Ascending aorta (tissue), 2 donors: ENCODE results near the gene TRPM3. TPM values are rescaled to one million over a fixed set of nuclear protein-coding genes. Genes with fewer than 3 reads are reported as not detected.
"Not testable (repeated sequence)": the region's sequence is repeated elsewhere in the genome, so short reads cannot be mapped to it uniquely, and the experiment has no call there.

Experiments used
- DNase-seq, 2 donors: peaks; one replicate each; pipeline ENCODE4 v3.0.0-alpha.2; 2019; ENCODE audit warnings: low spot score in 2 of 2
- H3K27ac ChIP-seq, 2 donors: fragments of 200-600 bp; sonication (generic); one replicate each; pipeline ENCODE4 v1.5.1; 2016 to 2017; ENCODE audit warnings: mild to moderate bottlenecking in 1 of 2
- H3K27me3 ChIP-seq: fragments of 200-600 bp; sonication (generic); one replicate; pipeline ENCODE4 v1.5.1; 2017
- H3K36me3 ChIP-seq, 2 donors: fragments of 200-600 bp; sonication (generic); one replicate each; pipeline ENCODE4 v1.5.1; 2016
- H3K4me1 ChIP-seq, 2 donors: fragments of 200-600 bp; sonication (generic); one replicate each; pipeline ENCODE4 v1.5.1; 2016 to 2017; ENCODE audit warnings: mild to moderate bottlenecking in 1 of 2
- H3K4me3 ChIP-seq, 2 donors: fragments of 200-600 bp; sonication (generic); one replicate each; pipeline ENCODE4 v1.5.1; 2016 to 2017; ENCODE audit warnings: mild to moderate bottlenecking in 1 of 2
- H3K9me3 ChIP-seq, 2 donors: fragments of 200-600 bp; sonication (generic); one replicate each; pipeline ENCODE4 v1.5.1; 2016
- intact Hi-C: fragments of 100-400 bp; cut with DNase I; formaldehyde crosslinking; loops from one replicate; pipeline ENCODE4 v1.15.1; 2023
- total RNA-seq: library from RNA; depleted of rRNA; stranded (reverse); fragments of >200 nt; gene quantifications from one replicate; pipeline ENCODE4 v1.1.0, GENCODE V29; 2016
- TF ChIP-seq, protein P1 (sequence below), 3 experiments: fragments of 200-600 bp in 2 of 3; fragments of 450-650 bp in 1 of 3; sonication (generic) in 2 of 3; IDR thresholded peaks; one replicate each; pipeline ENCODE4 v1.5.1; 2016 to 2019; ENCODE audit warnings: antibody characterized with exemption in 3 of 3, mild to moderate bottlenecking in 1 of 3, moderate library complexity in 1 of 3

The TRPM3 gene
- total RNA-seq, 1 donor from 2014 or later = 3.3 TPM

DNA sequence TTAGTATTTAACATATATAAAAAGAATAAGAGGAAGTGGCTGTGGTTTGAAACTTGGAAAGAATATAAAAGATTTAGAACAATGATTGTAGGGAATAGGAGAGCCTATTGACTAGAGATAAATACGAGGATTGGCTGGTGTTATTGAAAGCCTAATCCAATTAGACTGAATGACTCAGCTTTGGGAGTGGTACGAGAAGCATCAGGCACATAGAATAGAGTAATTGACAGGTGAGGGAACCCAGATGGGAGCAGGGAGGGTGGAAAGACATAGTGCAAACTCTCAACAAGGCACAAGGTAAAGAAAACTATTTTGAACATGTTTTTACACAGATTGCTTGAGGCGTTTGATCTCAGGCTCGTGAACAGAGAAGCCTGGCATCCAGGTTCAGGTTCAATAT, 368.1 kb downstream of the TRPM3 start:
- Histone ChIP-seq H3K27ac (no peak overlapping the region), H3K4me3 (no peak overlapping the region), H3K4me1 (no peaks in the 10 kb centered on the region), H3K27me3 (no peaks in the 10 kb centered on the region), H3K36me3 (no peaks in the 10 kb centered on the region), H3K9me3 (no peaks in the 10 kb centered on the region)
- DNase-seq = no peak
- intact Hi-C loops = no loop called here
- TF ChIP-seq, protein P1, sequence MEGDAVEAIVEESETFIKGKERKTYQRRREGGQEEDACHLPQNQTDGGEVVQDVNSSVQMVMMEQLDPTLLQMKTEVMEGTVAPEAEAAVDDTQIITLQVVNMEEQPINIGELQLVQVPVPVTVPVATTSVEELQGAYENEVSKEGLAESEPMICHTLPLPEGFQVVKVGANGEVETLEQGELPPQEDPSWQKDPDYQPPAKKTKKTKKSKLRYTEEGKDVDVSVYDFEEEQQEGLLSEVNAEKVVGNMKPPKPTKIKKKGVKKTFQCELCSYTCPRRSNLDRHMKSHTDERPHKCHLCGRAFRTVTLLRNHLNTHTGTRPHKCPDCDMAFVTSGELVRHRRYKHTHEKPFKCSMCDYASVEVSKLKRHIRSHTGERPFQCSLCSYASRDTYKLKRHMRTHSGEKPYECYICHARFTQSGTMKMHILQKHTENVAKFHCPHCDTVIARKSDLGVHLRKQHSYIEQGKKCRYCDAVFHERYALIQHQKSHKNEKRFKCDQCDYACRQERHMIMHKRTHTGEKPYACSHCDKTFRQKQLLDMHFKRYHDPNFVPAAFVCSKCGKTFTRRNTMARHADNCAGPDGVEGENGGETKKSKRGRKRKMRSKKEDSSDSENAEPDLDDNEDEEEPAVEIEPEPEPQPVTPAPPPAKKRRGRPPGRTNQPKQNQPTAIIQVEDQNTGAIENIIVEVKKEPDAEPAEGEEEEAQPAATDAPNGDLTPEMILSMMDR (IDR thresholded peaks at IDR 0.05) = no peak

DNA sequence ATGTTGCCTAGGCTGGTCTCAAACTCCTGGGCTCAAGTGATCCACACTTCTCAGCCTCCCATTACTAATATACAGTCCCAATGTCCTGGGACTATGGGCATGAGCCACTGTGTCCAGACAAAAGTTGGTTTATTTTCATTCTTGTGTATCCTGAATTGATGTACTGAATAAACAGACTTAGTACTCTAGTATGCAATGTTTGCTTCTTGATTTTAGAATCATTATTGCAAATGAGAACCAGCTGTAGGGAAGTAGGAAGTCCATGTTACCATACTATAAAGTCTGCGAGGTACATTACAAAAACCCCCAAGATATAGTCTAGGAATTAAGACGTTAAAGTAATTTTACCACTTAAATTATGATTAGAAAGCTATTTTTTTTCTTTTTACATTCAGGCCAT, 372.4 kb downstream of the TRPM3 start:
- H3K36me3 ChIP-seq = no peaks in the 10 kb centered on the region
- intact Hi-C loops = no loop called here
- no peaks in the 10 kb centered on the region for H3K27me3 ChIP-seq
- no peak overlapping the region for H3K4me3 ChIP-seq
- TF ChIP-seq, protein P1 (IDR thresholded peaks at IDR 0.05) = no peak
- H3K27ac ChIP-seq = no peak overlapping the region
- no peaks in the 10 kb centered on the region for H3K4me1 ChIP-seq
- H3K9me3 ChIP-seq = no peaks in the 10 kb centered on the region
- DNase-seq = no peak

DNA sequence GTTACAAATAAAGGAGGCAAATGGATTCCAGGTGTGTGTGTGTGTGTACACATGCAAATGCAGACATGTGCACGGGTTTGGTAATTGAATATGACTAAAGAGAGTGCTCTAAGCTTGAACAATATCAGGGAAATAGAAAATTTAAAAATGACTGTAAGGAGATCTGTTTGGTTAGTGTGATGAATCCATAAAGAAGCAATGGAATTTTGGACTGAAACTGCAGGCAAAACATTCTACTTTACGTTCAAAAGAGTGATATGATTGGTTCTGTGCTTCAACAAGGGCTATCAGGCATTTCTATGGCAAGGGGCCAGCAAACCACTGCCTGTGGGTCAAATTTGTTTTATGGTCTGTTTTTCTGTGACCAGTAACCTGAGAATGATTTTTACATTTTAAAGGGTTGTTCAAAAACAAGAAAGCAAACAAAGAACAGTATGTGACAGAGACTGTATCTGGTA, 374.1 kb downstream of the TRPM3 start:
- Histone ChIP-seq H3K9me3 (no peaks in the 10 kb centered on the region), H3K27ac (no peak overlapping the region), H3K27me3 (no peaks in the 10 kb centered on the region), H3K36me3 (no peaks in the 10 kb centered on the region), H3K4me1 (no peaks in the 10 kb centered on the region), H3K4me3 (no peak overlapping the region)
- TF ChIP-seq, protein P1 (IDR thresholded peaks at IDR 0.05) = no peak
- DNase-seq = no peak
- intact Hi-C loops = no loop called here

DNA sequence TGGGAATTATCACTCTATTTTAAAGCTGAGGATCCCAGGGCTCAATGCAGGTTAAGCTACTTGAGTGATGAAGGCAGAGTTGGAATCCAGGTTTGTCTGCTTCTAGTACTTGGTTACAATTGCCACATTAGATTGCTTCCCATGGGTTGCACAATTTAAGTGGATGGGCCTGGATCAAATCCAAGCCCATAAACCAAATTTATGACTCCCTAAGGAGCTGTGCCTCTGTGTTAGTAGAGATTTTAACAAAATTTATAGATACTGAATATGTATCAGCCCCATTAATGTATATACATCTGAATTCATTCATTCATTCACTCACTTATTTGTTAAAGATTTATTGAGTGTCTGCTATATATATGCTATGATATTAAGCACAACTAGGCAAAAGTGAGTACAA, 374.7 kb downstream of the TRPM3 start:
- TF ChIP-seq, protein P1 (IDR thresholded peaks at IDR 0.05) = no peak
- intact Hi-C loops = no loop called here
- Histone ChIP-seq H3K27me3 (no peaks in the 10 kb centered on the region), H3K4me3 (no peak overlapping the region), H3K4me1 (no peaks in the 10 kb centered on the region), H3K36me3 (no peaks in the 10 kb centered on the region), H3K27ac (no peak overlapping the region), H3K9me3 (no peaks in the 10 kb centered on the region)
- DNase-seq = no peak

DNA sequence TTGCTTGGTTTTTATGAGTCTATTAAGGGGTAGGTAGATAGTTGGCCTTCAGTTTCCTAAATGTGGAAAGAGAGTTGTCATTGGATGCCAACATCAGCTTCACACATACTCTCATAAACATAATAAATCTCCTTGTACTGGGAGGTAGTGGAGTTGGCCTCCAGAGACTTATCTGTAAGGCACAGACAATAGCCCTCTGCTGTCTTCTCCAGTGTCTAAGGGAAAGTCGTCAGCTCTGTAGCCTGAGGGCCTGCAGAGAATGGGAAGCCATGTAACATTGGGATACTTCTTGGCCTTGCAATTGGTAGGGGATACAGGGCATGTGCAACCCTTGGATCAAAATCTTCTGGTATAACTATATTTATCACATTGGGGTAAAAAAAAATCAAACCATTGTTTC, 375.1 kb downstream of the TRPM3 start:
- no peak for DNase-seq
- TF ChIP-seq, protein P1 (IDR thresholded peaks at IDR 0.05) = no peak

DNA sequence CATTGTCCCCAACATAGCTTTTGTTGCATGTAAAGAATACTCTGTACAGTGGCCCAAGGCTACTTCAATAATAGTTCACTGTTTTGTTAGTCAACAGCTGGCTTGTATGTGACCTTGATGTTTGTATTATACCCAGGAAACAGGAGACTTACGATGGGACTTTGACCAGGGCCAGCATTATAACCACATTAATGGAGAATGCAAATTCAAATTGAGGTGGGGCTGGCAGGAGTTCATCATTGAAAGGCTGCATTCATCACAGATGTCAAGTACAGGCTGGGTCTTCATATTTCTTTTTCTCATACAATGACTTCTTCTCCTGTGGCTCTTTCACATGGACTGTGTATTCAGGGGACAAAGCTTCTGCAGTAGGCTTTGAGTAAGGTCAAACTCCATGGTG, 396.6 kb downstream of the TRPM3 start:
- H3K4me3 ChIP-seq, H3K27ac ChIP-seq, H3K9me3 ChIP-seq, H3K4me1 ChIP-seq, H3K27me3 ChIP-seq, DNase-seq, H3K36me3 ChIP-seq, intact Hi-C loops: not testable (repeated sequence)

More for the DNA sequence above, 375.1 kb downstream of the TRPM3 start:
- no peaks in the 10 kb centered on the region for H3K36me3 ChIP-seq
- H3K27me3 ChIP-seq = no peaks in the 10 kb centered on the region
- no peak overlapping the region for H3K27ac ChIP-seq
- H3K4me1 ChIP-seq = no peaks in the 10 kb centered on the region
- no peak overlapping the region for H3K4me3 ChIP-seq
- H3K9me3 ChIP-seq = no peaks in the 10 kb centered on the region
- intact Hi-C loops = no loop called here

DNA sequence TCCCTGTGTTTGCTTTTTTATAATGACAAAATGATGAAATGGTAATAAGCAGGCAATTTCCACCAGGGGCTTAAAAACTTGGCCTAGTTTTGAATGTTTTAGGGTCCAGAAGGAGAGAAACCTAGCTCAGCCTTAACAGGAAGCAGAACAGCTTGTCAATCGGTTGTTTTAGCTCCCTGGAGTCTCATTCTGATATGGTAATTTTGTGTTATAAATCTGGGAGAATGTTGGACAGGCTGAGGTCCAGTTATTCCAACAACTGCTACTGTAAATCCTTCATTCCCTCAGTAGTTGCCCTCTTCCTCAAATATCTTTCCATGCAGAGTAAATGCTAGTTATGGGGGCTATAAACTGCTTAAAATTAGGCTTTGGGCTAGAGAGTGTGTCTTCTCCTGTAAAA, 397.4 kb downstream of the TRPM3 start:
- DNase-seq, intact Hi-C loops, H3K36me3 ChIP-seq, H3K4me3 ChIP-seq, H3K27ac ChIP-seq, H3K27me3 ChIP-seq, H3K9me3 ChIP-seq, H3K4me1 ChIP-seq: not testable (repeated sequence)

DNA sequence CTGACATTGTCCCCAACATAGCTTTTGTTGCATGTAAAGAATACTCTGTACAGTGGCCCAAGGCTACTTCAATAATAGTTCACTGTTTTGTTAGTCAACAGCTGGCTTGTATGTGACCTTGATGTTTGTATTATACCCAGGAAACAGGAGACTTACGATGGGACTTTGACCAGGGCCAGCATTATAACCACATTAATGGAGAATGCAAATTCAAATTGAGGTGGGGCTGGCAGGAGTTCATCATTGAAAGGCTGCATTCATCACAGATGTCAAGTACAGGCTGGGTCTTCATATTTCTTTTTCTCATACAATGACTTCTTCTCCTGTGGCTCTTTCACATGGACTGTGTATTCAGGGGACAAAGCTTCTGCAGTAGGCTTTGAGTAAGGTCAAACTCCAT, 414.6 kb downstream of the TRPM3 start:
- H3K27ac ChIP-seq, H3K9me3 ChIP-seq, DNase-seq, intact Hi-C loops, H3K27me3 ChIP-seq, H3K36me3 ChIP-seq, H3K4me1 ChIP-seq, H3K4me3 ChIP-seq: not testable (repeated sequence)
